Measurements from ENCODE around the gene STARD10. TPM values are rescaled to one million over a fixed set of nuclear protein-coding genes. Genes with fewer than 3 reads are reported as not detected.

The STARD10 gene
- total and polyA plus RNA-seq, 2 of the 8 experiments (the other 6 are each of a cell fraction or from before 2014, with no cell fraction given): 23.7 to 35.7 TPM

GRCh38 chr11:72727521-72727920, 66.3 kb downstream of the STARD10 start (continued):
- TF ChIP-seq TAF7 (optimal IDR thresholded peaks at IDR 0.05; ENCODE audit: borderline replicate concordance, low read depth, low read length) (no peak), SIRT6 (IDR thresholded peaks at IDR 0.05; ENCODE audit: low read length) (no peak), RFX5 (IDR thresholded peaks at IDR 0.05; ENCODE audit: borderline replicate concordance, low read depth, low read length) (no peak)

Data from H1 (cell line).